HEK293 (cell line): ENCODE results near the gene EPN1.

ENCODE experiments used
- CTCF ChIP-seq: fragments of 450-650 bp; formaldehyde crosslinking; IDR thresholded peaks from 2 replicates; pipeline ENCODE4 v1.5.1; 2016; ENCODE audit warnings: missing biosample characterization, missing genetic modification characterization
- FEZF1 ChIP-seq: fragments of 450-650 bp; formaldehyde crosslinking; IDR thresholded peaks from 2 replicates; pipeline ENCODE4 v1.5.1; 2016; ENCODE audit warnings: missing biosample characterization, missing genetic modification characterization
- KLF1 ChIP-seq: fragments of 450-650 bp; formaldehyde crosslinking; IDR thresholded peaks from 2 replicates; pipeline ENCODE4 v1.5.1; 2016; ENCODE audit warnings: missing biosample characterization, missing genetic modification characterization
- KLF8 ChIP-seq: fragments of 450-650 bp; formaldehyde crosslinking; IDR thresholded peaks from 2 replicates; pipeline ENCODE4 v1.5.1; 2016; ENCODE audit warnings: missing biosample characterization, missing genetic modification characterization
- SCRT1 ChIP-seq: fragments of 450-650 bp; formaldehyde crosslinking; IDR thresholded peaks from 2 replicates; pipeline ENCODE4 v1.5.1; 2016; ENCODE audit warnings: missing biosample characterization, missing genetic modification characterization, borderline replicate concordance
- SP2 ChIP-seq: fragments of 450-650 bp; formaldehyde crosslinking; IDR thresholded peaks from 2 replicates; pipeline ENCODE4 v1.5.1; 2016; ENCODE audit warnings: missing biosample characterization, missing genetic modification characterization
- YY2 ChIP-seq: fragments of 450-650 bp; formaldehyde crosslinking; IDR thresholded peaks from 2 replicates; pipeline ENCODE4 v1.5.1; 2016; ENCODE audit warnings: missing biosample characterization, missing genetic modification characterization
- ZBTB11 ChIP-seq: fragments of 450-650 bp; formaldehyde crosslinking; conservative IDR thresholded peaks from 2 replicates; pipeline ENCODE4 v1.5.1; 2016; ENCODE audit warnings: low read depth, missing biosample characterization, missing genetic modification characterization
- ZEB2 ChIP-seq: fragments of 450-650 bp; formaldehyde crosslinking; IDR thresholded peaks from 2 replicates; pipeline ENCODE4 v1.5.1; 2016; ENCODE audit warnings: missing biosample characterization, missing genetic modification characterization
- ZFHX2 ChIP-seq: fragments of 450-650 bp; formaldehyde crosslinking; conservative IDR thresholded peaks from 2 replicates; pipeline ENCODE4 v1.5.1; 2016; ENCODE audit warnings: missing biosample characterization, missing genetic modification characterization
- ZFP37 ChIP-seq: fragments of 450-650 bp; formaldehyde crosslinking; IDR thresholded peaks from 2 replicates; pipeline ENCODE4 v1.5.1; 2016; ENCODE audit warnings: missing biosample characterization, missing genetic modification characterization
- ZFP69B ChIP-seq: fragments of 450-650 bp; formaldehyde crosslinking; IDR thresholded peaks from 2 replicates; pipeline ENCODE4 v1.5.1; 2016; ENCODE audit warnings: missing biosample characterization, missing genetic modification characterization
- ZNF132 ChIP-seq: fragments of 450-650 bp; formaldehyde crosslinking; IDR thresholded peaks from 2 replicates; pipeline ENCODE4 v1.5.1; 2017; ENCODE audit warnings: missing biosample characterization, missing genetic modification characterization, borderline replicate concordance
- ZNF248 ChIP-seq: fragments of 450-650 bp; formaldehyde crosslinking; IDR thresholded peaks from 2 replicates; pipeline ENCODE4 v1.5.1; 2017; ENCODE audit warnings: missing biosample characterization, missing genetic modification characterization
- ZNF280D ChIP-seq: fragments of 450-650 bp; formaldehyde crosslinking; IDR thresholded peaks from 2 replicates; pipeline ENCODE4 v1.5.1; 2016; ENCODE audit warnings: missing biosample characterization, missing genetic modification characterization
- ZNF311 ChIP-seq: fragments of 450-650 bp; formaldehyde crosslinking; IDR thresholded peaks from 2 replicates; pipeline ENCODE4 v1.5.1; 2017; ENCODE audit warnings: missing biosample characterization, missing genetic modification characterization, borderline replicate concordance
- ZNF341 ChIP-seq: fragments of 450-650 bp; formaldehyde crosslinking; IDR thresholded peaks from 2 replicates; pipeline ENCODE4; 2016; ENCODE audit warnings: low read depth, missing biosample characterization, missing genetic modification characterization
- ZNF558 ChIP-seq: fragments of 450-650 bp; formaldehyde crosslinking; IDR thresholded peaks from 2 replicates; pipeline ENCODE4 v1.5.1; 2016; ENCODE audit warnings: missing biosample characterization, missing genetic modification characterization
- ZNF585B ChIP-seq: fragments of 450-650 bp; formaldehyde crosslinking; IDR thresholded peaks from 2 replicates; pipeline ENCODE4 v1.5.1; 2016; ENCODE audit warnings: missing biosample characterization, missing genetic modification characterization
- ZNF645 ChIP-seq: fragments of 450-650 bp; formaldehyde crosslinking; IDR thresholded peaks from 2 replicates; pipeline ENCODE4; 2016; ENCODE audit warnings: missing biosample characterization, missing genetic modification characterization
- ZNF664 ChIP-seq: fragments of 450-650 bp; formaldehyde crosslinking; IDR thresholded peaks from 2 replicates; pipeline ENCODE4 v1.5.1; 2016; ENCODE audit warnings: missing biosample characterization, missing genetic modification characterization
- ZNF701 ChIP-seq: fragments of 450-650 bp; formaldehyde crosslinking; IDR thresholded peaks from 2 replicates; pipeline ENCODE4 v1.5.1; 2016; ENCODE audit warnings: missing biosample characterization, missing genetic modification characterization
- ZNF704 ChIP-seq: fragments of 450-650 bp; formaldehyde crosslinking; IDR thresholded peaks from 2 replicates; pipeline ENCODE4 v1.5.1; 2016; ENCODE audit warnings: missing biosample characterization, missing genetic modification characterization
- ZNF768 ChIP-seq: fragments of 450-650 bp; formaldehyde crosslinking; IDR thresholded peaks from 2 replicates; pipeline ENCODE4 v1.5.1; 2018; ENCODE audit warnings: missing biosample characterization, mild to moderate bottlenecking, missing genetic modification characterization
- ZNF777 ChIP-seq: fragments of 450-650 bp; formaldehyde crosslinking; IDR thresholded peaks from 2 replicates; pipeline ENCODE4 v1.5.1; 2017; ENCODE audit warnings: missing biosample characterization, missing genetic modification characterization, borderline replicate concordance
- TF ChIP-seq, protein P1 (sequence below): fragments of 450-650 bp; formaldehyde crosslinking; IDR thresholded peaks from 2 replicates; pipeline ENCODE4 v1.5.1; 2017; ENCODE audit warnings: missing biosample characterization, missing genetic modification characterization
- TF ChIP-seq, protein P2 (sequence below): fragments of 450-650 bp; formaldehyde crosslinking; IDR thresholded peaks from 2 replicates; pipeline ENCODE4 v1.5.1; 2016; ENCODE audit warnings: missing biosample characterization, missing genetic modification characterization

The EPN1 gene

GRCh38 chr19:55638864-55639359 is 36.1 kb upstream of the EPN1 start (continued):
- 0 out of 2 replicates have a peak, but pooled peaks have one; percentile 9 for TF ChIP-seq KLF1
- no peak for TF ChIP-seq ZNF768
- TF ChIP-seq ZNF248 (tag by site-specific recombination) = 0 out of 2 replicates have a peak, but pooled peaks have one; percentile 22
- TF ChIP-seq ZNF558 (tag by site-specific recombination) = no peak
- no peak for TF ChIP-seq ZNF645 (tag by site-specific recombination)
- no peak for TF ChIP-seq ZFP37 (tag by site-specific recombination)
- no peak for TF ChIP-seq ZNF704 (tag by site-specific recombination)
- no peak for TF ChIP-seq SP2
- TF ChIP-seq, protein P1, sequence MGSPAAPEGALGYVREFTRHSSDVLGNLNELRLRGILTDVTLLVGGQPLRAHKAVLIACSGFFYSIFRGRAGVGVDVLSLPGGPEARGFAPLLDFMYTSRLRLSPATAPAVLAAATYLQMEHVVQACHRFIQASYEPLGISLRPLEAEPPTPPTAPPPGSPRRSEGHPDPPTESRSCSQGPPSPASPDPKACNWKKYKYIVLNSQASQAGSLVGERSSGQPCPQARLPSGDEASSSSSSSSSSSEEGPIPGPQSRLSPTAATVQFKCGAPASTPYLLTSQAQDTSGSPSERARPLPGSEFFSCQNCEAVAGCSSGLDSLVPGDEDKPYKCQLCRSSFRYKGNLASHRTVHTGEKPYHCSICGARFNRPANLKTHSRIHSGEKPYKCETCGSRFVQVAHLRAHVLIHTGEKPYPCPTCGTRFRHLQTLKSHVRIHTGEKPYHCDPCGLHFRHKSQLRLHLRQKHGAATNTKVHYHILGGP (tag by site-specific recombination) = no peak
- TF ChIP-seq ZNF132 (tag by site-specific recombination) = no peak
- no peak for TF ChIP-seq ZNF341 (tag by site-specific recombination)
- TF ChIP-seq ZNF311 = no peak
- TF ChIP-seq CTCF (tag by site-specific recombination) = peak; percentile 88
- TF ChIP-seq SCRT1 = no peak
- TF ChIP-seq KLF8 (tag by site-specific recombination) = 0 out of 2 replicates have a peak, but pooled peaks have one; percentile 37
- TF ChIP-seq ZFHX2 (tag by site-specific recombination) = peak; percentile 53
- no peak for TF ChIP-seq ZNF664 (tag by site-specific recombination)
- TF ChIP-seq ZNF585B (tag by site-specific recombination) = no peak
- TF ChIP-seq ZNF280D (tag by site-specific recombination) = no peak
- TF ChIP-seq ZBTB11 = peak; percentile 76
- peak; percentile 60; the same call in 1 of the 2 replicates for TF ChIP-seq ZFP69B
- no peak for TF ChIP-seq ZNF777 (tag by site-specific recombination)
- TF ChIP-seq ZNF701 = no peak
- no peak for TF ChIP-seq ZEB2 (tag by site-specific recombination)
- TF ChIP-seq, protein P2, sequence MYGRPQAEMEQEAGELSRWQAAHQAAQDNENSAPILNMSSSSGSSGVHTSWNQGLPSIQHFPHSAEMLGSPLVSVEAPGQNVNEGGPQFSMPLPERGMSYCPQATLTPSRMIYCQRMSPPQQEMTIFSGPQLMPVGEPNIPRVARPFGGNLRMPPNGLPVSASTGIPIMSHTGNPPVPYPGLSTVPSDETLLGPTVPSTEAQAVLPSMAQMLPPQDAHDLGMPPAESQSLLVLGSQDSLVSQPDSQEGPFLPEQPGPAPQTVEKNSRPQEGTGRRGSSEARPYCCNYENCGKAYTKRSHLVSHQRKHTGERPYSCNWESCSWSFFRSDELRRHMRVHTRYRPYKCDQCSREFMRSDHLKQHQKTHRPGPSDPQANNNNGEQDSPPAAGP = no peak
- 0 out of 2 replicates have a peak, but pooled peaks have one; percentile 14 for TF ChIP-seq FEZF1 (tag by site-specific recombination)
- peak; percentile 85 for TF ChIP-seq YY2 (tag by site-specific recombination)
